ENCODE data around the gene TUBA1C. TPM values are rescaled to one million over a fixed set of nuclear protein-coding genes. Genes with fewer than 3 reads are reported as not detected.

The TUBA1C gene
- total and polyA plus RNA-seq, 2 of the 8 experiments (the other 6 are each of a cell fraction or from before 2014, with no cell fraction given) = 504 to 3,101 TPM

DNA sequence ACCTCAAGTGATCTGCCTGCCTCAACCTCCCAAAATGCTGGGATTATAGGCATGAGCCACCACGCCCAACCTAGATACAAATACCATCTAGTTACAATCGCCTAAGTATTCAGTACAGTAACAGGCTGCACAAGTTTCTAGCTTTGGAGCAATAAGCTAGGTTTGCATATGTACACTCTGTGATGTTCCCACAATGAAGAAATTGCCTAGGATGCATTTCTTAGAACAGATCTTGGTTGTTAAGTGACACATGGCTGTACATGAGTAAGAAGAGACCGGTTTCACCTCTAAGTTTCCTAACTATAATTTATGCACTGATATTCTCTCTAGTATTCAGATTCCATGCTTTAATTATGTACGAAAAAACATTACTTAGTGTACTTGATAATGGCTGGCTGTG, 5.4 kb upstream of the TUBA1C start:
- Histone ChIP-seq H3K4me1 (replicated peaks in 1 of 4; ENCODE audit: control insufficient read depth in 3 of 4, insufficient read depth in 4 of 4, low read length in 3 of 4) (no peaks in the 10 kb centered on the region), H3K27me3 (replicated peaks in 1 of 4; ENCODE audit: control insufficient read depth in 3 of 4, extremely low read depth in 1 of 4, insufficient read depth in 3 of 4, low read length in 3 of 4) (no peaks in the 10 kb centered on the region), H3K27ac (ENCODE audit: low read depth, low read length) (no peak overlapping the region), H4K91ac (replicated peaks; ENCODE audit: insufficient read length, low read length) (no peak overlapping the region), H3K23ac (ENCODE audit: insufficient read length) (no peak overlapping the region), H2BK5ac (ENCODE audit: low read depth, low read length) (no peak overlapping the region), H4K20me1 (replicated peaks in 1 of 2; ENCODE audit: control insufficient read depth in 1 of 2, insufficient read depth in 2 of 2, low read length in 2 of 2) (no peaks in the 10 kb centered on the region), H2BK120ac (replicated peaks; ENCODE audit: low read depth, low read length) (no peak overlapping the region), H2BK15ac (ENCODE audit: low read length) (no peak overlapping the region), H3K79me1 (ENCODE audit: low read depth, low read length) (no peaks in the 10 kb centered on the region), H3K9me3 (ENCODE audit: insufficient read depth in 2 of 2, low read depth in 1 of 2, low read length in 1 of 2) (no peaks in the 10 kb centered on the region), H3K4ac (replicated peaks; ENCODE audit: insufficient read length, low read depth, low read length) (no peak overlapping the region), H3K14ac (ENCODE audit: insufficient read length) (no peak overlapping the region), H2BK20ac (ENCODE audit: low read length) (no peak overlapping the region), H3K9ac (replicated peaks in 1 of 4; ENCODE audit: extremely low read depth in 1 of 4, low read depth in 3 of 4, low read length in 3 of 4) (no peak overlapping the region), H3K79me2 (ENCODE audit: control insufficient read depth in 1 of 2, insufficient read depth in 2 of 2, low read length in 2 of 2) (no peaks in the 10 kb centered on the region), H2AK5ac (ENCODE audit: low read depth, low read length) (no peak overlapping the region), H3K23me2 (ENCODE audit: low read depth, low read length) (peaks cover 4% of the 10 kb centered on the region; the same call in 1 of the 2 replicates), H4K5ac (ENCODE audit: insufficient read length, low read depth, low read length) (no peak overlapping the region), H4K8ac (ENCODE audit: extremely low read depth, insufficient read depth, low read length) (no peak overlapping the region), H3K4me3 (ENCODE audit: extremely low read depth in 1 of 4, insufficient read depth in 2 of 4, low read depth in 3 of 4, low read length in 4 of 4) (no peak overlapping the region), H3K18ac (ENCODE audit: extremely low read depth, low read length) (no peak overlapping the region), H3K4me2 (ENCODE audit: insufficient read depth in 1 of 2, low read depth in 2 of 2, low read length in 2 of 2) (no peak overlapping the region), H2AFZ (ENCODE audit: low read length) (no peak overlapping the region), H2BK12ac (ENCODE audit: low read depth, low read length) (no peak overlapping the region), H3K36me3 (ENCODE audit: control insufficient read depth in 2 of 4, insufficient read depth in 4 of 4, low read length in 3 of 4) (no peaks in the 10 kb centered on the region), H3K56ac (replicated peaks; ENCODE audit: insufficient read length, low read depth, low read length) (no peak overlapping the region)
- DNase-seq (ENCODE audit: low read depth in 1 of 2, low spot score in 2 of 2) = no peak
- no peak for FAIRE-seq
- ChIA-PET POLR2A (ENCODE audit: partially characterized antibody) (interaction anchor here (1.3 kb wide), 1 partner anchor 12 kb away, joined by 3 read pairs; no protein-coding TSS in a partner anchor), CTCF (ENCODE audit: partially characterized antibody) (interaction anchor here (1.1 kb wide), 1 partner anchor 72 kb away, joined by 3 read pairs; no protein-coding TSS in a partner anchor)
- WGBS, 2 experiments (ENCODE audit: extremely low coverage in 1 of 2, insufficient coverage in 1 of 2, insufficient read length in 1 of 2, insufficient replicate concordance in 2 of 2, low coverage in 1 of 2, low lambda C conversion rate in 2 of 2, missing lambda C conversion rate in 1 of 2) = 86% methylated on average over 4 of the region's 4 CpGs; no CpG with 5 or more reads in 1 of the 2 experiments
- TF ChIP-seq CREB1 (IDR thresholded peaks at IDR 0.05) (no peak), NRF1 (IDR thresholded peaks at IDR 0.05; ENCODE audit: low read depth, low read length) (no peak), BRCA1 (IDR thresholded peaks at IDR 0.05; ENCODE audit: low read depth, low read length) (no peak), HDAC2 (IDR thresholded peaks at IDR 0.05; ENCODE audit: borderline replicate concordance in 1 of 2, low read depth in 2 of 2, low read length in 2 of 2) (no peak), CTCF (IDR thresholded peaks at IDR 0.05; ENCODE audit: control extremely low read depth in 1 of 3, insufficient read depth in 1 of 3, low read depth in 1 of 3, low read length in 3 of 3) (no peak), RXRA (IDR thresholded peaks at IDR 0.05; ENCODE audit: insufficient read depth, low read depth, low read length) (no peak), BCL11A (IDR thresholded peaks at IDR 0.05; ENCODE audit: low read depth in 2 of 2, low read length in 2 of 2) (no peak)

All from H1 (cell line).